ENCODE results near the gene ERVW-1. TPM values are rescaled to one million over a fixed set of nuclear protein-coding genes. Genes with fewer than 3 reads are reported as not detected.

ERVW-1 gene
- total RNA-seq, 1 experiment from 2014 or later = not detected

DNA sequence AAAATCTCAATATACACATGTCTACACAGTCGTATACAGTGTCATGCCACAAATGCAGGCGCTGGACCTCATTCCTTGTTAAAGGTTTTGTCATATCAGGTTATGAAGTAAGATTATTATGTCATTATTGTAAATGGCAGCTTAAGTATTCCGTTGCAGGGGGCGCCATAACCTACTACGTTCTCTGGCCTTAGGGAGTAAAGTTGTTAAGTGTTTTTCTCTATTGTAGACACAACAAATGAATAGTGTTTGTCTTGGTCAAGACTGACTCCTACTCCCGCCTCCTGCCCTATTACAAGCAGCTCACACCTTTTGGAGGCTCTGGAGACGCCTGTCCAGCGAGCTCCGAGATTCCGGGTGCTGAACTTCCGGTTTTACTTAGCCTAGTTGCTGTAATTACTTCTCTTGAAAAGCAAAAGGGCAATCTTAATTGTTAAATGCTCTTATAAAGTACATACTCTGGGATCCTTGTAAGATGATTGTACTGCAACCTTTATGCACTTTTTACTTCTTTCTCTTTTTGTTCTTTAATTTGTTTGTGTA, 29.5 kb downstream of the ERVW-1 start:
- Histone ChIP-seq H4K20me1 (ENCODE audit: low read length) (no peaks in the 10 kb centered on the region), H3K79me2 (ENCODE audit: low read length) (peaks cover 14% of the 10 kb centered on the region), H3K27ac (ENCODE audit: low read length) (0 out of 2 replicates have a peak overlapping the region, but pooled peaks have one; percentile 61), H3K9me3 (ENCODE audit: low read length) (no peaks in the 10 kb centered on the region), H3K4me3 (ENCODE audit: low read length) (peak overlapping the region; percentile 93), H3F3A (ENCODE audit: low read length, unreplicated experiment) (no peaks in the 10 kb centered on the region), H3K36me3 (ENCODE audit: low read depth, low read length) (peaks cover 23% of the 10 kb centered on the region), H3K9me2 (replicated peaks; ENCODE audit: low read length) (no peaks in the 10 kb centered on the region), H3K27me3 (ENCODE audit: low read length) (no peaks in the 10 kb centered on the region), H2AFZ (ENCODE audit: low read length) (peak overlapping the region; percentile 96), H3K4me2 (ENCODE audit: low read length) (peak overlapping the region; percentile 82), H3K4me1 (ENCODE audit: insufficient read depth, low read length) (peaks cover 15% of the 10 kb centered on the region), H3K9ac (ENCODE audit: low read length) (peak overlapping the region; percentile 98)
- POLR2A ChIA-PET (ENCODE audit: unreplicated experiment) = interaction anchor here (0.6 to 1.1 kb wide), 2 partner anchors 80 to 376 kb away, joined by 3 to 12 read pairs; partner anchors contain the start of genes PEX1 and RBM48
- CTCF ChIA-PET = interaction anchor here (1.1 to 2.5 kb wide), 3 partner anchors 24 to 269 kb away, joined by 4 to 26 read pairs (median 8); partner anchors contain the start of genes PEX1 and RBM48
- DNase-seq (peak; percentile 51), ATAC-seq (peak; percentile 64)
- TF ChIP-seq, protein P1, sequence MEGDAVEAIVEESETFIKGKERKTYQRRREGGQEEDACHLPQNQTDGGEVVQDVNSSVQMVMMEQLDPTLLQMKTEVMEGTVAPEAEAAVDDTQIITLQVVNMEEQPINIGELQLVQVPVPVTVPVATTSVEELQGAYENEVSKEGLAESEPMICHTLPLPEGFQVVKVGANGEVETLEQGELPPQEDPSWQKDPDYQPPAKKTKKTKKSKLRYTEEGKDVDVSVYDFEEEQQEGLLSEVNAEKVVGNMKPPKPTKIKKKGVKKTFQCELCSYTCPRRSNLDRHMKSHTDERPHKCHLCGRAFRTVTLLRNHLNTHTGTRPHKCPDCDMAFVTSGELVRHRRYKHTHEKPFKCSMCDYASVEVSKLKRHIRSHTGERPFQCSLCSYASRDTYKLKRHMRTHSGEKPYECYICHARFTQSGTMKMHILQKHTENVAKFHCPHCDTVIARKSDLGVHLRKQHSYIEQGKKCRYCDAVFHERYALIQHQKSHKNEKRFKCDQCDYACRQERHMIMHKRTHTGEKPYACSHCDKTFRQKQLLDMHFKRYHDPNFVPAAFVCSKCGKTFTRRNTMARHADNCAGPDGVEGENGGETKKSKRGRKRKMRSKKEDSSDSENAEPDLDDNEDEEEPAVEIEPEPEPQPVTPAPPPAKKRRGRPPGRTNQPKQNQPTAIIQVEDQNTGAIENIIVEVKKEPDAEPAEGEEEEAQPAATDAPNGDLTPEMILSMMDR (conservative IDR thresholded peaks at IDR 0.05; ENCODE audit: low read depth, low read length) = peak; percentile 66
- no peak for TF ChIP-seq EZH2phosphoT487 (IDR thresholded peaks at IDR 0.05; ENCODE audit: borderline replicate concordance, low read length)
- no peak for TF ChIP-seq EZH2 (IDR thresholded peaks at IDR 0.05; ENCODE audit: low read length, unreplicated experiment)
- intact Hi-C loops (cut with micrococcal nuclease) = loop anchor here (1.0 to 5.0 kb wide), 4 partner anchors 12 to 566 kb away; partner anchors contain the start of genes LRRD1 and MTERF1
- BruUV-seq (replicated peaks) = TSS peak; percentile 55

DNA sequence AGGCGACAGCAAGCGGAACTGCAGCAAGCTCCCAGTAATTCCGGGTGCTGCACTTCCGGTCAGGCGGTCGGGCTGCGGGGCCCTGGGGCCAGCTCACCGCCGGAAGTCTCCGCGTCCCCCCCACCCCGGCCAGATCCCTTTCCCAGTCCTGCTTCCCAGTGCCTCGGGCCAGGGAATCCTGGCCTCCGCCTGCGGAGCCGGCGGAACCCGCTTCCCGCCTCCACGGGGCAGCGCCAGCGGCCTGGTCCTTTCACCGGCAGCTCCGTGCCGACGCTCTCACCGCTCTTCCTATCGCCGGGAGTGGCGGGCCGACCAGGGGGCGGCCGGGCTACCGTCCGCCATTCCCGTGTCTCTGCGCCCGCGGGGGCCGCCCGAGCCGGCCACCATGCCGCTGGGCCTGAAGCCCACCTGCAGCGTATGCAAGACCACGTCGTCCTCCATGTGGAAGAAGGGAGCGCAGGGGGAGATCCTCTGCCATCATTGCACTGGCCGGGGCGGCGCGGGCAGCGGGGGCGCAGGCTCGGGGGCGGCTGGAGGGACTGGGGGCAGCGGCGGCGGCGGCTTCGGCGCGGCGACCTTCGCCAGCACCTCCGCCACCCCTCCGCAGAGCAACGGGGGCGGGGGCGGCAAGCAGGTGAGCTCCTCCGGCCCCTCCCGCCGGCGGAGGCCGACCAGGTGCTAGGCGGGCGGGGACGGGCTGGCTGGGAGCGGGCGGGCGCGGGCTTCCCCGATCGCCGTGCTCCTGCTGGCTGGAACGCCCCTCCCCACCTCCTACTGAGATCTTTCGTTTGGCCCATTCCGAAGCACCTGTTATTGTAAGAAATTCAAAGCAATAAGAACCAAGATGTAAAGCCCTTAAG, 30.2 kb downstream of the ERVW-1 start, which contains the start of gene GATAD1:
TSS of gene GATAD1 (plus strand) at position 138 of the 860 bp plus-strand sequence. CDS start at position 386, 248 bp downstream.
- BruUV-seq (replicated peaks) = no TSS peak
- Histone ChIP-seq H3K4me2 (ENCODE audit: low read length) (peak within 1 kb of the TSS; percentile 82), H3K27ac (ENCODE audit: low read length) (peak within 1 kb of the TSS; percentile 61), H3K9me2 (replicated peaks; ENCODE audit: low read length) (no peaks in the 10 kb centered on the region), H3K79me2 (ENCODE audit: low read length) (peaks cover 14% of the 10 kb centered on the region), H3F3A (ENCODE audit: low read length, unreplicated experiment) (no peaks in the 10 kb centered on the region), H3K36me3 (ENCODE audit: low read depth, low read length) (peaks cover 23% of the 10 kb centered on the region), H3K9ac (ENCODE audit: low read length) (peak within 1 kb of the TSS; percentile 98), H2AFZ (ENCODE audit: low read length) (peak within 1 kb of the TSS; percentile 96), H4K20me1 (ENCODE audit: low read length) (no peaks in the 10 kb centered on the region), H3K4me3 (ENCODE audit: low read length) (peak within 1 kb of the TSS; percentile 93), H3K4me1 (ENCODE audit: insufficient read depth, low read length) (peaks cover 15% of the 10 kb centered on the region), H3K27me3 (ENCODE audit: low read length) (no peaks in the 10 kb centered on the region), H3K9me3 (ENCODE audit: low read length) (no peaks in the 10 kb centered on the region)
- peak; percentile 89 for DNase-seq
- intact Hi-C loops (cut with micrococcal nuclease) = loop anchor here (1.0 to 5.0 kb wide), 7 partner anchors 13 to 565 kb away; partner anchors contain the start of genes ANKIB1, CYP51A1, KRIT1 and LRRD1
- no peak for TF ChIP-seq EZH2phosphoT487 (IDR thresholded peaks at IDR 0.05; ENCODE audit: borderline replicate concordance, low read length)
- TF ChIP-seq, protein P1 (conservative IDR thresholded peaks at IDR 0.05; ENCODE audit: low read depth, low read length) = peak; percentile 80
- peak; percentile 90 for ATAC-seq
- POLR2A ChIA-PET (ENCODE audit: unreplicated experiment) = interaction anchor here (0.6 to 1.1 kb wide), 4 partner anchors 81 to 590 kb away, joined by 3 to 12 read pairs (median 4); partner anchors contain the start of genes PEX1 and RBM48
- CTCF ChIA-PET = interaction anchor here (0.6 to 2.5 kb wide), 9 partner anchors 14 to 268 kb away, joined by 3 to 26 read pairs (median 4); partner anchors contain the start of genes ANKIB1, KRIT1, PEX1 and RBM48
